HCT116 (cell line): Measurements from ENCODE around the gene ELOVL3. TPM values are rescaled to one million over a fixed set of nuclear protein-coding genes. Genes with fewer than 3 reads are reported as not detected.

ENCODE experiments used
- ATAC-seq: fragments of 200-7000 bp; cut with Tn5 transposase; 2 replicates; pipeline ENCODE4 v1.9.1; 2020; ENCODE audit warnings: mild to moderate bottlenecking, moderate library complexity
- BruUV-seq: library from RNA; stranded (reverse); fragments of 400-500 nt; replicated peaks from 2 replicates; lab custom pipeline; 2021; lab: Mats Ljungman, UMichigan
- CTCF ChIA-PET: fragments of 300-600 bp; sonication (Branson Sonifier 250); formaldehyde crosslinking; loops from one replicate; lab custom pipeline; 2021; ENCODE audit warnings: antibody characterized with exemption; lab: Charles Lee
- POLR2A ChIA-PET: fragments of 300-600, 350-600 bp; sonication (Branson Sonifier 250); formaldehyde crosslinking; loops from one replicate; lab custom pipeline; 2021; ENCODE audit warnings: antibody characterized with exemption; lab: Charles Lee
- RAD21 ChIA-PET, 2 experiments: fragments of 300-600 bp; sonication (Branson Sonifier 250); formaldehyde crosslinking; loops; one replicate each; lab custom pipeline; 2023; ENCODE audit warnings: low total read pairs in 2 of 2; ENCODE audit not compliant: uncharacterized antibody in 2 of 2, unreplicated experiment in 2 of 2, low non-redundant PET in 1 of 2; lab: Charles Lee
- DNase-seq: peaks from one replicate; pipeline ENCODE4 v3.0.0-alpha.2; 2010; ENCODE audit warnings: low read depth, low spot score
- H2AFZ ChIP-seq: fragments of 200-600 bp; shearing (Covaris generic), sonication (generic); 2 replicates; pipeline ENCODE4 v1.6.1; 2017; ENCODE audit warnings: low read depth, mixed run types, mixed read lengths, antibody characterized with exemption, low read length; ENCODE audit not compliant: poor library complexity, severe bottlenecking
- H3K27ac ChIP-seq: 2 replicates; pipeline ENCODE4 v1.5.1; 2012; ENCODE audit warnings: low read depth, low read length
- H3K27me3 ChIP-seq: fragments of 200-600 bp; sonication (generic); 2 replicates; pipeline ENCODE4 v1.6.1; 2016; ENCODE audit warnings: mixed run types, low read length, mixed read lengths; ENCODE audit not compliant: insufficient read depth
- H3K36me3 ChIP-seq, 2 experiments: fragments of 200-500 bp in 1 of 2; fragments of 200-600 bp in 1 of 2; sonication (Bioruptor generic) in 1 of 2; sonication (generic) in 1 of 2; 2 replicates each; pipeline versions ENCODE4 v1.5.1 to v1.6.1; 2014 to 2016; ENCODE audit warnings: low read length in 2 of 2, inconsistent platforms in 1 of 2, mixed read lengths in 1 of 2, mixed run types in 1 of 2; ENCODE audit not compliant: insufficient read depth in 2 of 2, control insufficient read depth in 1 of 2
- H3K4me1 ChIP-seq, 2 experiments: fragments of 200-600 bp in 1 of 2; sonication (generic) in 1 of 2; 2 replicates each; pipeline versions ENCODE4 v1.5.1 to v1.6.1; 2012 to 2017; ENCODE audit warnings: low read length in 2 of 2, inconsistent platforms in 1 of 2, mild to moderate bottlenecking in 1 of 2, mixed read lengths in 1 of 2, mixed run types in 1 of 2, moderate library complexity in 1 of 2; ENCODE audit not compliant: insufficient read depth in 2 of 2, control insufficient read depth in 1 of 2
- H3K4me2 ChIP-seq: fragments of 200-600 bp; sonication (generic); 2 replicates; pipeline ENCODE4 v1.6.1; 2017; ENCODE audit warnings: mixed run types, low read length, mixed read lengths
- H3K4me3 ChIP-seq, 2 experiments: fragments of 200-600 bp in 1 of 2; sonication (generic) in 1 of 2; replicated peaks in 1 of 2; 2 replicates each; pipeline ENCODE4 v1.5.1; 2011 to 2016; ENCODE audit warnings: low read length in 2 of 2, control low read depth in 1 of 2, low read depth in 1 of 2, mild to moderate bottlenecking in 1 of 2, mixed read lengths in 1 of 2, mixed run types in 1 of 2
- H3K79me2 ChIP-seq: fragments of 200-600 bp; sonication (generic); 2 replicates; pipeline ENCODE4 v1.6.1; 2017; ENCODE audit warnings: mild to moderate bottlenecking, mixed run types, low read length, moderate library complexity, mixed read lengths; ENCODE audit not compliant: insufficient read depth
- H3K9ac ChIP-seq: fragments of 200-600 bp; sonication (generic); 2 replicates; pipeline ENCODE4 v1.6.1; 2016; ENCODE audit warnings: low read length, mixed read lengths
- H3K9me2 ChIP-seq: fragments of 200-600 bp; sonication (generic), shearing (Covaris generic); 2 replicates; pipeline ENCODE4 v1.6.1; 2017; ENCODE audit warnings: mixed run types, mild to moderate bottlenecking, moderate library complexity; ENCODE audit not compliant: insufficient read depth
- H3K9me3 ChIP-seq, 2 experiments: fragments of 200-500 bp in 1 of 2; fragments of 200-600 bp in 1 of 2; sonication (Bioruptor generic) in 1 of 2; sonication (generic) in 1 of 2; 2 replicates each; pipeline ENCODE4 v1.6.1; 2014 to 2017; ENCODE audit warnings: low read length in 2 of 2, mixed read lengths in 2 of 2, inconsistent platforms in 1 of 2, low read depth in 1 of 2, mild to moderate bottlenecking in 1 of 2, mixed run types in 1 of 2, moderate library complexity in 1 of 2; ENCODE audit not compliant: control insufficient read depth in 1 of 2, insufficient read depth in 1 of 2
- H4K20me1 ChIP-seq: fragments of 200-600 bp; sonication (generic), shearing (Covaris generic); 2 replicates; pipeline ENCODE4 v1.6.1; 2017; ENCODE audit warnings: mixed run types, mild to moderate bottlenecking, moderate library complexity; ENCODE audit not compliant: insufficient read depth
- CBX3 ChIP-seq: IDR thresholded peaks from 2 replicates; pipeline ENCODE4 v1.6.1; 2012; ENCODE audit warnings: low read depth
- CEBPB ChIP-seq: IDR thresholded peaks from 2 replicates; pipeline ENCODE4 v1.6.1; 2012; ENCODE audit warnings: low read depth
- EGR1 ChIP-seq: IDR thresholded peaks from 2 replicates; pipeline ENCODE4 v1.6.1; 2012; ENCODE audit warnings: low read depth
- ELF1 ChIP-seq: IDR thresholded peaks from 2 replicates; pipeline ENCODE4 v1.6.1; 2012; ENCODE audit warnings: low read depth, borderline replicate concordance
- EZH2 ChIP-seq: fragments of 200-600 bp; sonication (generic); IDR thresholded peaks from 2 replicates; pipeline ENCODE4 v1.6.1; 2017; ENCODE audit warnings: antibody characterized with exemption, mixed run types
- JUND ChIP-seq: IDR thresholded peaks from 2 replicates; pipeline ENCODE4 v1.6.1; 2012
- POLR2AphosphoS5 ChIP-seq: IDR thresholded peaks from 2 replicates; pipeline ENCODE4 v1.6.1; 2011; ENCODE audit warnings: mild to moderate bottlenecking, low read depth, low read length, moderate library complexity
- SP1 ChIP-seq: IDR thresholded peaks from 2 replicates; pipeline ENCODE4 v1.6.1; 2012; ENCODE audit warnings: low read depth
- SRF ChIP-seq: IDR thresholded peaks from 2 replicates; pipeline ENCODE4 v1.6.1; 2012; ENCODE audit warnings: low read depth
- TCF7L2 ChIP-seq: IDR thresholded peaks from 2 replicates; pipeline ENCODE4 v1.7.0; 2011; ENCODE audit warnings: borderline replicate concordance, inconsistent platforms; ENCODE audit not compliant: insufficient read depth, insufficient read length; ENCODE audit errors: extremely low read depth
- ZFX ChIP-seq: fragments of 450-650 bp; IDR thresholded peaks from 2 replicates; pipeline ENCODE4 v1.6.1; 2017
- ZNF274 ChIP-seq: fragments of 200-500 bp; sonication (Bioruptor generic); IDR thresholded peaks from 2 replicates; pipeline ENCODE4 v1.6.1; 2014; ENCODE audit warnings: mild to moderate bottlenecking, low read depth, low read length, inconsistent platforms
- intact Hi-C: fragments of 100-400 bp; cut with micrococcal nuclease; formaldehyde crosslinking; loops from 2 replicates; pipeline ENCODE4 v1.10.0; 2022
- total RNA-seq: library from RNA; stranded (reverse); gene quantifications from one replicate; pipeline ENCODE4 v1.2.1, GENCODE V29; 2021; ENCODE audit not compliant: unreplicated experiment
- TF ChIP-seq, protein P1 (sequence below): IDR thresholded peaks from 2 replicates; pipeline ENCODE4 v1.6.1; 2011; ENCODE audit warnings: mild to moderate bottlenecking, low read length, moderate library complexity; ENCODE audit not compliant: insufficient replicate concordance; ENCODE audit errors: extremely low read depth
- TF ChIP-seq, protein P2 (sequence below): IDR thresholded peaks from 2 replicates; pipeline ENCODE4 v1.6.1; 2012

The ELOVL3 gene
- total RNA-seq, 1 experiment from 2014 or later, result 5.5 TPM

DNA sequence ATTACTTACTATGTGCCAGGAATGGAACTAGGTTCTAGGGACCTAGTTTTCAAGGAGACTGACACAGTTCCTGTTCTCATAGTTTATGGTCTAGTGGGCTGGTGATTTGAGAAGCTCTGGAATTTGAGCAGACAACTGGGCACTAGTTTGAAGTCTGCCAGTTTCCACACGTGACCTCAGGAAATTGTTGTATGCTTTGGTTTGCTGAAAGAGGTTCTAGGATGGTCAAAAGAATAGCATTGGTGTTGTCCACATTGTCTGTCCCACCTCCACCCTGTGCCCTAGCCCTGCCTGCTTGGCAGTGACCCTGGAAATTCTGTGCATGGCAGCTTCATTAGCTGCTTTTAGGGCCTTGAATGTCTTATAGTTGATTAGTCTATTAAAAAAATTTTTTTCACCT is 48.0 kb downstream of the ELOVL3 start:
- Histone ChIP-seq H3K4me2 (no peak overlapping the region), H3K36me3 (no peaks in the 10 kb centered on the region), H3K9me2 (no peaks in the 10 kb centered on the region), H3K9me3 (no peaks in the 10 kb centered on the region), H3K4me3 (no peak overlapping the region), H3K79me2 (peaks cover 64% of the 10 kb centered on the region), H4K20me1 (peaks cover 17% of the 10 kb centered on the region; the same call in 1 of the 2 replicates), H3K27ac (no peak overlapping the region), H3K9ac (no peak overlapping the region), H3K27me3 (no peaks in the 10 kb centered on the region), H2AFZ (no peak overlapping the region), H3K4me1 (no peaks in the 10 kb centered on the region)
- no peak for TF ChIP-seq EZH2
- no peak for TF ChIP-seq JUND
- no peak for TF ChIP-seq CBX3
- no peak for TF ChIP-seq ZFX
- no peak for TF ChIP-seq ZNF274
- TF ChIP-seq SRF, result no peak
- no peak for TF ChIP-seq ELF1
- no peak for TF ChIP-seq EGR1
- TF ChIP-seq, protein P1, sequence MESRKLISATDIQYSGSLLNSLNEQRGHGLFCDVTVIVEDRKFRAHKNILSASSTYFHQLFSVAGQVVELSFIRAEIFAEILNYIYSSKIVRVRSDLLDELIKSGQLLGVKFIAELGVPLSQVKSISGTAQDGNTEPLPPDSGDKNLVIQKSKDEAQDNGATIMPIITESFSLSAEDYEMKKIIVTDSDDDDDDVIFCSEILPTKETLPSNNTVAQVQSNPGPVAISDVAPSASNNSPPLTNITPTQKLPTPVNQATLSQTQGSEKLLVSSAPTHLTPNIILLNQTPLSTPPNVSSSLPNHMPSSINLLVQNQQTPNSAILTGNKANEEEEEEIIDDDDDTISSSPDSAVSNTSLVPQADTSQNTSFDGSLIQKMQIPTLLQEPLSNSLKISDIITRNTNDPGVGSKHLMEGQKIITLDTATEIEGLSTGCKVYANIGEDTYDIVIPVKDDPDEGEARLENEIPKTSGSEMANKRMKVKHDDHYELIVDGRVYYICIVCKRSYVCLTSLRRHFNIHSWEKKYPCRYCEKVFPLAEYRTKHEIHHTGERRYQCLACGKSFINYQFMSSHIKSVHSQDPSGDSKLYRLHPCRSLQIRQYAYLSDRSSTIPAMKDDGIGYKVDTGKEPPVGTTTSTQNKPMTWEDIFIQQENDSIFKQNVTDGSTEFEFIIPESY, result no peak
- TF ChIP-seq, protein P2, sequence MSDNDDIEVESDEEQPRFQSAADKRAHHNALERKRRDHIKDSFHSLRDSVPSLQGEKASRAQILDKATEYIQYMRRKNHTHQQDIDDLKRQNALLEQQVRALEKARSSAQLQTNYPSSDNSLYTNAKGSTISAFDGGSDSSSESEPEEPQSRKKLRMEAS, result no peak
- BruUV-seq, result no TSS peak
- DNase-seq (no peak), ATAC-seq (no peak)
- intact Hi-C loops, result no loop called here
- POLR2A ChIA-PET, result no interaction called here
- RAD21 ChIA-PET, result no interaction called here
- CTCF ChIA-PET, result no interaction called here

DNA sequence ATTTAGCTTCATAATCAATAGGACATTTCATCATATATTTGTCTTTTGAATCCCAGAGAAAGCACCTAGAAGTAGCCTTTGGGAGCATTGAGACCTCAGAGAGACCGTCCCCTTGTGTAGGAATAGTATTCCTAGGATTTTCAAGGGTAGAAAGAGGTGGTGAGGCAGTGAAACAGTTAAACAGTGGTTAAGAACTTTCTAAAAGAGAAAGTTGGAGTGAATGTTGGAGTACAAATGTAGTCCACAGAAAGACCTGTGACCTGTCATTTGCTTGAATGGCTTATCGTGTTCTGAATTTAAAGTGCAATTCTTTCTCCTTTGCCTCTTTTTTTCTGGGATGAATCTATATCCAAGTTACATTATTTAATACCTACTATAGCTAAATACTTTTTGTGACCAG is 49.2 kb downstream of the ELOVL3 start:
- intact Hi-C loops, result no loop called here
- no peak overlapping the region for H2AFZ ChIP-seq
- H3K4me2 ChIP-seq, result no peak overlapping the region
- no peaks in the 10 kb centered on the region for H3K9me2 ChIP-seq
- no peak for ATAC-seq
- DNase-seq, result no peak
- no peak overlapping the region for H3K27ac ChIP-seq
- TF ChIP-seq POLR2AphosphoS5 (no peak), TCF7L2 (no peak), SP1 (no peak), EGR1 (no peak), CEBPB (no peak), ZNF274 (no peak), ZFX (no peak)
- CTCF ChIA-PET, result no interaction called here
- H4K20me1 ChIP-seq, result peaks cover 17% of the 10 kb centered on the region; the same call in 1 of the 2 replicates
- no peak overlapping the region for H3K9ac ChIP-seq
- H3K4me3 ChIP-seq, result no peak overlapping the region
- H3K4me1 ChIP-seq, result no peaks in the 10 kb centered on the region
- RAD21 ChIA-PET, result no interaction called here
- H3K9me3 ChIP-seq, result no peaks in the 10 kb centered on the region
- BruUV-seq, result no TSS peak
- POLR2A ChIA-PET, result no interaction called here
- no peaks in the 10 kb centered on the region for H3K36me3 ChIP-seq
- peaks cover 69% of the 10 kb centered on the region for H3K79me2 ChIP-seq
- no peaks in the 10 kb centered on the region for H3K27me3 ChIP-seq
